HCT116 (cell line): ENCODE data around the gene PPP2R2D. TPM values are rescaled to one million over a fixed set of nuclear protein-coding genes. Genes with fewer than 3 reads are reported as not detected.
A peak's percentile ranks its signal among the peaks of the same experiment; 100 is the strongest.

Experiments used
- ATAC-seq: fragments of 200-7000 bp; cut with Tn5 transposase; 2 replicates; pipeline ENCODE4 v1.9.1; 2020; ENCODE audit warnings: mild to moderate bottlenecking, moderate library complexity
- BruUV-seq: library from RNA; stranded (reverse); fragments of 400-500 nt; replicated peaks from 2 replicates; lab custom pipeline; 2021; lab: Mats Ljungman, UMichigan
- CTCF ChIA-PET: fragments of 300-600 bp; sonication (Branson Sonifier 250); formaldehyde crosslinking; loops from one replicate; lab custom pipeline; 2021; ENCODE audit warnings: antibody characterized with exemption; lab: Charles Lee
- POLR2A ChIA-PET: fragments of 300-600, 350-600 bp; sonication (Branson Sonifier 250); formaldehyde crosslinking; loops from one replicate; lab custom pipeline; 2021; ENCODE audit warnings: antibody characterized with exemption; lab: Charles Lee
- RAD21 ChIA-PET, 2 experiments: fragments of 300-600 bp; sonication (Branson Sonifier 250); formaldehyde crosslinking; loops; one replicate each; lab custom pipeline; 2023; ENCODE audit warnings: low total read pairs in 2 of 2; ENCODE audit not compliant: uncharacterized antibody in 2 of 2, unreplicated experiment in 2 of 2, low non-redundant PET in 1 of 2; lab: Charles Lee
- DNase-seq: peaks from one replicate; pipeline ENCODE4 v3.0.0-alpha.2; 2010; ENCODE audit warnings: low read depth, low spot score
- H2AFZ ChIP-seq: fragments of 200-600 bp; shearing (Covaris generic), sonication (generic); 2 replicates; pipeline ENCODE4 v1.6.1; 2017; ENCODE audit warnings: low read depth, mixed run types, mixed read lengths, antibody characterized with exemption, low read length; ENCODE audit not compliant: poor library complexity, severe bottlenecking
- H3K27ac ChIP-seq: 2 replicates; pipeline ENCODE4 v1.5.1; 2012; ENCODE audit warnings: low read depth, low read length
- H3K27me3 ChIP-seq: fragments of 200-600 bp; sonication (generic); 2 replicates; pipeline ENCODE4 v1.6.1; 2016; ENCODE audit warnings: mixed run types, low read length, mixed read lengths; ENCODE audit not compliant: insufficient read depth
- H3K36me3 ChIP-seq, 2 experiments: fragments of 200-500 bp in 1 of 2; fragments of 200-600 bp in 1 of 2; sonication (Bioruptor generic) in 1 of 2; sonication (generic) in 1 of 2; 2 replicates each; pipeline versions ENCODE4 v1.5.1 to v1.6.1; 2014 to 2016; ENCODE audit warnings: low read length in 2 of 2, inconsistent platforms in 1 of 2, mixed read lengths in 1 of 2, mixed run types in 1 of 2; ENCODE audit not compliant: insufficient read depth in 2 of 2, control insufficient read depth in 1 of 2
- H3K4me1 ChIP-seq, 2 experiments: fragments of 200-600 bp in 1 of 2; sonication (generic) in 1 of 2; 2 replicates each; pipeline versions ENCODE4 v1.5.1 to v1.6.1; 2012 to 2017; ENCODE audit warnings: low read length in 2 of 2, inconsistent platforms in 1 of 2, mild to moderate bottlenecking in 1 of 2, mixed read lengths in 1 of 2, mixed run types in 1 of 2, moderate library complexity in 1 of 2; ENCODE audit not compliant: insufficient read depth in 2 of 2, control insufficient read depth in 1 of 2
- H3K4me2 ChIP-seq: fragments of 200-600 bp; sonication (generic); 2 replicates; pipeline ENCODE4 v1.6.1; 2017; ENCODE audit warnings: mixed run types, low read length, mixed read lengths
- H3K4me3 ChIP-seq, 2 experiments: fragments of 200-600 bp in 1 of 2; sonication (generic) in 1 of 2; replicated peaks in 1 of 2; 2 replicates each; pipeline ENCODE4 v1.5.1; 2011 to 2016; ENCODE audit warnings: low read length in 2 of 2, control low read depth in 1 of 2, low read depth in 1 of 2, mild to moderate bottlenecking in 1 of 2, mixed read lengths in 1 of 2, mixed run types in 1 of 2
- H3K79me2 ChIP-seq: fragments of 200-600 bp; sonication (generic); 2 replicates; pipeline ENCODE4 v1.6.1; 2017; ENCODE audit warnings: mild to moderate bottlenecking, mixed run types, low read length, moderate library complexity, mixed read lengths; ENCODE audit not compliant: insufficient read depth
- H3K9ac ChIP-seq: fragments of 200-600 bp; sonication (generic); 2 replicates; pipeline ENCODE4 v1.6.1; 2016; ENCODE audit warnings: low read length, mixed read lengths
- H3K9me2 ChIP-seq: fragments of 200-600 bp; sonication (generic), shearing (Covaris generic); 2 replicates; pipeline ENCODE4 v1.6.1; 2017; ENCODE audit warnings: mixed run types, mild to moderate bottlenecking, moderate library complexity; ENCODE audit not compliant: insufficient read depth
- H3K9me3 ChIP-seq, 2 experiments: fragments of 200-500 bp in 1 of 2; fragments of 200-600 bp in 1 of 2; sonication (Bioruptor generic) in 1 of 2; sonication (generic) in 1 of 2; 2 replicates each; pipeline ENCODE4 v1.6.1; 2014 to 2017; ENCODE audit warnings: low read length in 2 of 2, mixed read lengths in 2 of 2, inconsistent platforms in 1 of 2, low read depth in 1 of 2, mild to moderate bottlenecking in 1 of 2, mixed run types in 1 of 2, moderate library complexity in 1 of 2; ENCODE audit not compliant: control insufficient read depth in 1 of 2, insufficient read depth in 1 of 2
- H4K20me1 ChIP-seq: fragments of 200-600 bp; sonication (generic), shearing (Covaris generic); 2 replicates; pipeline ENCODE4 v1.6.1; 2017; ENCODE audit warnings: mixed run types, mild to moderate bottlenecking, moderate library complexity; ENCODE audit not compliant: insufficient read depth
- EGR1 ChIP-seq: IDR thresholded peaks from 2 replicates; pipeline ENCODE4 v1.6.1; 2012; ENCODE audit warnings: low read depth
- JUND ChIP-seq: IDR thresholded peaks from 2 replicates; pipeline ENCODE4 v1.6.1; 2012
- SP1 ChIP-seq: IDR thresholded peaks from 2 replicates; pipeline ENCODE4 v1.6.1; 2012; ENCODE audit warnings: low read depth
- ZFX ChIP-seq: fragments of 450-650 bp; IDR thresholded peaks from 2 replicates; pipeline ENCODE4 v1.6.1; 2017
- ZNF274 ChIP-seq: fragments of 200-500 bp; sonication (Bioruptor generic); IDR thresholded peaks from 2 replicates; pipeline ENCODE4 v1.6.1; 2014; ENCODE audit warnings: mild to moderate bottlenecking, low read depth, low read length, inconsistent platforms
- intact Hi-C: fragments of 100-400 bp; cut with micrococcal nuclease; formaldehyde crosslinking; loops from 2 replicates; pipeline ENCODE4 v1.10.0; 2022
- total RNA-seq: library from RNA; stranded (reverse); gene quantifications from one replicate; pipeline ENCODE4 v1.2.1, GENCODE V29; 2021; ENCODE audit not compliant: unreplicated experiment
- TF ChIP-seq, protein P1 (sequence below): IDR thresholded peaks from 2 replicates; pipeline ENCODE4 v1.6.1; 2012
- TF ChIP-seq, protein P2 (sequence below), 3 experiments: fragments of 200-600 bp in 1 of 3; sonication (generic) in 1 of 3; IDR thresholded peaks in 2 of 3; conservative IDR thresholded peaks in 1 of 3; 2 replicates each; pipeline ENCODE4 v1.5.1; 2012 to 2017; ENCODE audit warnings: low read depth in 2 of 3, low read length in 2 of 3, antibody characterized with exemption in 1 of 3, borderline replicate concordance in 1 of 3, control low read depth in 1 of 3, mild to moderate bottlenecking in 1 of 3, mixed read lengths in 1 of 3, mixed run types in 1 of 3, moderate library complexity in 1 of 3; ENCODE audit not compliant: insufficient read depth in 1 of 3

Gene PPP2R2D
- total RNA-seq, 1 experiment from 2014 or later, result 18.1 TPM

DNA sequence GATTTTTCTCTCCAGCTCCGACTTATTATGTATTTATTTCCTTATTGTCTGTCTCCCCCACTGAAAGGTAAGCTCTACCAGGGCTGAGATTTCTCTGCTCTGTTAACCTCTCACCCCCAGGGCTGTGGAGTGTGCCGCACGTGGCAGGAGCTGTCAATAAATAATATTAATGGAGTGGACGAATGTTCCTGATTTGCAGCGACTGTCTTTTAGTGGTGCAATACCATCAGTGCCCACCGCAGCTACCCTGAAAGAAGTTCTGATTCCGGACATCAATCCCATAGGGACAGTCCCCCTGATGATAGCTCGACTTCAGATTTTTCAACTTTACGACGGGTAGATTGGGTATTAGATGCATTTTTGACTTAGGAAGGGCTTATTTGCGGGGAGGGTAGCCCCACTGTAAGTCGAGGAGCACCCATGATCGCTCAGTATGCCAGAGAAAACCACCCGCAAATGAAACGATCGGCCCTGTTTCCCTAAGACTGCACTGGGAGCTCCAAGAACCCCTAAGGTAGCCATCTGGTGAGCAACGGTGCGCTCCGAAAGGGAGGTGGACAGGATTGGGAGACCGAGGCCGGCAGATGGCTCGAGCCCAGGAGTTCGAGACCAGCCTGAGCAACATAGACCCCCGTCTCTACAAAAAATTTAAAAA is 986 bp upstream of the PPP2R2D start:
- Histone ChIP-seq H3K4me2 (peak overlapping the region; percentile 88), H3K27me3 (no peaks in the 10 kb centered on the region), H3K79me2 (peaks cover 32% of the 10 kb centered on the region), H2AFZ (no peak overlapping the region), H3K9me2 (no peaks in the 10 kb centered on the region), H4K20me1 (no peaks in the 10 kb centered on the region), H3K27ac (peak overlapping the region; percentile 69), H3K4me3 (peak overlapping the region; percentile 48 to 59), H3K9me3 (no peaks in the 10 kb centered on the region), H3K36me3 (no peaks in the 10 kb centered on the region), H3K9ac (peak overlapping the region; percentile 69), H3K4me1 (peaks cover 15 to 34% of the 10 kb centered on the region in 2 experiments)
- DNase-seq (no peak), ATAC-seq (peak; percentile 15)
- ChIA-PET RAD21 (no interaction called here), CTCF (interaction anchor here (1.3 to 1.6 kb wide), 2 partner anchors 8 to 123 kb away, joined by 3 read pairs; no protein-coding TSS in a partner anchor), POLR2A (no interaction called here)
- BruUV-seq, result TSS peak; percentile 88
- TF ChIP-seq, protein P1, sequence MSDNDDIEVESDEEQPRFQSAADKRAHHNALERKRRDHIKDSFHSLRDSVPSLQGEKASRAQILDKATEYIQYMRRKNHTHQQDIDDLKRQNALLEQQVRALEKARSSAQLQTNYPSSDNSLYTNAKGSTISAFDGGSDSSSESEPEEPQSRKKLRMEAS, result 0 out of 2 replicates have a peak, but pooled peaks have one; percentile 8
- TF ChIP-seq EGR1 (no peak), ZFX (no peak), JUND (no peak), SP1 (no peak), ZNF274 (no peak)
- TF ChIP-seq, protein P2, sequence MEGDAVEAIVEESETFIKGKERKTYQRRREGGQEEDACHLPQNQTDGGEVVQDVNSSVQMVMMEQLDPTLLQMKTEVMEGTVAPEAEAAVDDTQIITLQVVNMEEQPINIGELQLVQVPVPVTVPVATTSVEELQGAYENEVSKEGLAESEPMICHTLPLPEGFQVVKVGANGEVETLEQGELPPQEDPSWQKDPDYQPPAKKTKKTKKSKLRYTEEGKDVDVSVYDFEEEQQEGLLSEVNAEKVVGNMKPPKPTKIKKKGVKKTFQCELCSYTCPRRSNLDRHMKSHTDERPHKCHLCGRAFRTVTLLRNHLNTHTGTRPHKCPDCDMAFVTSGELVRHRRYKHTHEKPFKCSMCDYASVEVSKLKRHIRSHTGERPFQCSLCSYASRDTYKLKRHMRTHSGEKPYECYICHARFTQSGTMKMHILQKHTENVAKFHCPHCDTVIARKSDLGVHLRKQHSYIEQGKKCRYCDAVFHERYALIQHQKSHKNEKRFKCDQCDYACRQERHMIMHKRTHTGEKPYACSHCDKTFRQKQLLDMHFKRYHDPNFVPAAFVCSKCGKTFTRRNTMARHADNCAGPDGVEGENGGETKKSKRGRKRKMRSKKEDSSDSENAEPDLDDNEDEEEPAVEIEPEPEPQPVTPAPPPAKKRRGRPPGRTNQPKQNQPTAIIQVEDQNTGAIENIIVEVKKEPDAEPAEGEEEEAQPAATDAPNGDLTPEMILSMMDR (IDR thresholded peaks at IDR 0.05 in 2 of 3, conservative IDR thresholded peaks at IDR 0.05 in 1 of 3; ENCODE audit: borderline replicate concordance in 1 of 3, insufficient read depth in 1 of 3, low read depth in 2 of 3, low read length in 2 of 3), result peak in 2 of 3 experiments; percentile 14 to 26; a peak in 2 of 6 replicates
- intact Hi-C loops, result no loop called here
